GM23338 (cell line): ENCODE measurements around the gene GVQW3. TPM values are rescaled to one million over a fixed set of nuclear protein-coding genes. Genes with fewer than 3 reads are reported as not detected.
A peak's percentile ranks its signal among the peaks of the same experiment; 100 is the strongest.

Experiments used
- ATAC-seq: fragments of 200-7000 bp; cut with Tn5 transposase; 3 replicates; pipeline ENCODE4 v1.9.1; 2020
- DNase-seq: peaks from one replicate; pipeline ENCODE4 v3.0.0-alpha.2; 2015; ENCODE audit warnings: low spot score
- H2AFZ ChIP-seq: fragments of 200-600 bp; sonication (generic); 2 replicates; pipeline ENCODE4 v1.8.0; 2016; ENCODE audit warnings: antibody characterized with exemption, mild to moderate bottlenecking, moderate library complexity
- H3F3A ChIP-seq: fragments of 200-600 bp; sonication (generic); replicated peaks from 2 replicates; pipeline ENCODE4 v1.8.0; 2017; ENCODE audit warnings: antibody characterized with exemption, mixed run types, low read depth
- H3K27ac ChIP-seq: fragments of 200-600 bp; sonication (generic); 2 replicates; pipeline ENCODE4 v1.6.1; 2016; ENCODE audit warnings: low read depth
- H3K27me3 ChIP-seq: fragments of 200-600 bp; sonication (generic); 2 replicates; pipeline ENCODE4 v1.8.0; 2016; ENCODE audit warnings: mild to moderate bottlenecking, mixed run types, moderate library complexity; ENCODE audit not compliant: insufficient read depth
- H3K36me3 ChIP-seq: fragments of 200-600 bp; sonication (generic); 2 replicates; pipeline ENCODE4 v1.8.0; 2016; ENCODE audit warnings: mild to moderate bottlenecking; ENCODE audit not compliant: insufficient read depth
- H3K4me1 ChIP-seq: fragments of 200-600 bp; sonication (generic); 2 replicates; pipeline ENCODE4 v1.8.0; 2016; ENCODE audit warnings: mild to moderate bottlenecking, moderate library complexity; ENCODE audit not compliant: insufficient read depth
- H3K4me2 ChIP-seq: fragments of 200-600 bp; sonication (generic); 2 replicates; pipeline ENCODE4 v1.7.1; 2017; ENCODE audit warnings: mixed run types
- H3K4me3 ChIP-seq: fragments of 200-600 bp; sonication (generic); 2 replicates; pipeline ENCODE4 v1.6.1; 2016; ENCODE audit warnings: mixed run types
- H3K79me2 ChIP-seq: fragments of 200-600 bp; sonication (generic); replicated peaks from 2 replicates; pipeline ENCODE4 v1.8.0; 2017; ENCODE audit warnings: mild to moderate bottlenecking; ENCODE audit not compliant: insufficient read depth
- H3K9me2 ChIP-seq: fragments of 200-600 bp; sonication (generic); 2 replicates; pipeline ENCODE4 v1.8.0; 2017; ENCODE audit not compliant: insufficient read depth
- H4K20me1 ChIP-seq: fragments of 200-600 bp; sonication (generic); replicated peaks from 2 replicates; pipeline ENCODE4 v1.8.0; 2017; ENCODE audit warnings: mild to moderate bottlenecking; ENCODE audit not compliant: insufficient read depth
- H3K27ac Mint-ChIP-seq: 2 replicates; pipeline ENCODE4 v1.8.0; 2020; ENCODE audit warnings: inconsistent platforms, mild to moderate bottlenecking, moderate library complexity, mixed read lengths
- H3K27me3 Mint-ChIP-seq: 3 replicates; pipeline ENCODE4 v1.8.0; 2022; ENCODE audit warnings: low read depth, mild to moderate bottlenecking, moderate library complexity, mixed read lengths, inconsistent platforms; ENCODE audit not compliant: insufficient read depth, poor library complexity
- H3K36me3 Mint-ChIP-seq: 3 replicates; pipeline ENCODE4 v1.8.0; 2021; ENCODE audit warnings: low read depth, mild to moderate bottlenecking, inconsistent platforms, moderate library complexity, mixed read lengths
- H3K4me1 Mint-ChIP-seq: 3 replicates; pipeline ENCODE4 v1.8.0; 2020; ENCODE audit warnings: mild to moderate bottlenecking, inconsistent platforms, mixed read lengths
- H3K4me3 Mint-ChIP-seq: 3 replicates; pipeline ENCODE4 v1.8.0; 2021; ENCODE audit warnings: moderate library complexity, mild to moderate bottlenecking, inconsistent platforms, mixed read lengths
- H3K9me3 Mint-ChIP-seq: 3 replicates; pipeline ENCODE4 v1.8.0; 2020; ENCODE audit warnings: moderate library complexity, mild to moderate bottlenecking, inconsistent platforms, mixed read lengths
- CREB1 ChIP-seq: fragments of 250-450 bp; sonication (Bioruptor Pico); IDR thresholded peaks from 2 replicates; pipeline ENCODE4 v1.5.0; 2020; ENCODE audit warnings: low read depth, mild to moderate bottlenecking, moderate library complexity
- NANOG ChIP-seq: IDR thresholded peaks from 2 replicates; pipeline ENCODE4 v1.6.1; 2016; ENCODE audit warnings: antibody characterized with exemption, borderline replicate concordance
- POLR2AphosphoS5 ChIP-seq: IDR thresholded peaks from 2 replicates; pipeline ENCODE4 v1.6.1; 2016; ENCODE audit warnings: antibody characterized with exemption, low read depth
- ZNF331 ChIP-seq: fragments of 250-450 bp; sonication (Bioruptor Pico); IDR thresholded peaks from 2 replicates; pipeline ENCODE4 v1.5.0; 2020; ENCODE audit warnings: low read depth, mild to moderate bottlenecking, moderate library complexity
- polyA plus RNA-seq: library from polyadenylated mRNA; unstranded; fragments of >200 nt; fragmentation: Nextera tagmentation; extraction: Ambion mirVana; gene quantifications from 2 replicates; pipeline ENCODE4 v1.2.1, GENCODE V29; 2016
- total RNA-seq: library from RNA; depleted of rRNA; stranded (reverse); fragments of >200 nt; shearing (Covaris generic); gene quantifications from 2 replicates; pipeline ENCODE4 v1.2.3, GENCODE V29; 2014
- TF ChIP-seq, protein P1 (sequence below), 2 experiments: fragments of 200-600 bp in 1 of 2; sonication (generic) in 1 of 2; conservative IDR thresholded peaks; 2 replicates each; pipeline versions ENCODE4 v1.5.1 to v1.6.1; 2016 to 2017; ENCODE audit warnings: antibody characterized with exemption in 2 of 2, low read depth in 2 of 2, mild to moderate bottlenecking in 2 of 2, moderate library complexity in 1 of 2
- TF ChIP-seq, protein P2 (sequence below): IDR thresholded peaks from 2 replicates; pipeline ENCODE4 v1.6.1; 2016; ENCODE audit warnings: antibody characterized with exemption

Gene GVQW3
- total and polyA plus RNA-seq, 2 experiments from 2014 or later, result 3.5 to 4.9 TPM

DNA sequence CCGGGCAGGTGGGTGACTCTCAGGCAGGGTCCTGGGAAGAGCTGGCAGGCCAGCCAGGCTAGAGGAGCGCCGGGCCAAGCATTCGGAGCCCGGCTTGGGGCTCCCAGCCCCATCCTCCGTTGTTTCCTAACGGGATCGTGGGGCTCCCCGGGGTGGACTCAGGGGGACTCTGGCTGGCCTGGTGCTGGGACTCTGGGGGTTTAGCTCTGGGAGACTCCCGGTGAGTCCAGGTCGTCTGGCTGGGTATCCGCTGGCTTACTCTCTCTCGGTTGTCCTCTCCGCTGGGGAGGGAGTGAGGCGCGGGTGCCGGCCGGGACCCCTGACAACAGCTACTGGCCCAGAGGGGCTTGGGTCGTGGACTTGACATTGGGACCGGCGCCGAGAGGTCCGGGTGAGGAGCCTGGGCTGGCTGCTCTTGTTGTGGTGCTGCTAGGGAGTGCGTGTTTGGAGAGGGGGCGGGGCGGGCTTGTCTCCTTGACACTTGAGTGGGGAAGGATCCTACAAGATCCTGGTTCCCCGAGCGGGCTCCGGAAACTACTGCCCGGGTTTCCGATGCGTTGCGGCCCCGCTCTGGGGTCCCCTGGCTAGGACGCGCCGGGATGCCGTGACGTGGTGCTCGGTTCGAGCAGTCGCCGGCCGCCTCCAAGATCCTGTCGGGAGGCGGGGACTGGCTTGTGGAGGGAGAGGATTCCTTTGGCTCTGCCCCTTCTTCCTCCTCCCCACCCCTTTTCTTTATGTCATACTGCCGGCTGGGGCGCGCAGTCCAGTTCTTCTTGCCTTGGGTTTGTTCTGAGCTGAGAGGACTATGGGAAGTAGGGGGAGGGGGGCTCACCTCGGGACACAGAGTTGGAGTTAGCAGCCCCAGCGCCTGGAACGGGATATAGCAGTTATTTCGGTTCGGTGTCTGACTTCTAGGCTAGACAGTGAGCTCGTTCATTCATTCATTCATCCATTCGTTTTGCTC lies 64.3 kb downstream of the GVQW3 start:
- H3K4me3 ChIP-seq, result peak overlapping the region; percentile 66
- DNase-seq, result peak; percentile 94
- peaks cover 31% of the 10 kb centered on the region for H3K36me3 Mint-ChIP-seq
- no peaks in the 10 kb centered on the region for H3K36me3 ChIP-seq
- H2AFZ ChIP-seq, result no peak overlapping the region
- no peaks in the 10 kb centered on the region for H4K20me1 ChIP-seq
- peaks cover 47% of the 10 kb centered on the region for H3K4me1 Mint-ChIP-seq
- H3K9me2 ChIP-seq, result no peaks in the 10 kb centered on the region
- H3K27me3 Mint-ChIP-seq, result peaks cover 9% of the 10 kb centered on the region
- peaks cover 35% of the 10 kb centered on the region for H3K4me1 ChIP-seq
- peak overlapping the region; percentile 92 for H3K27ac ChIP-seq
- no peaks in the 10 kb centered on the region for H3F3A ChIP-seq
- H3K9me3 Mint-ChIP-seq, result no peaks in the 10 kb centered on the region
- H3K27ac Mint-ChIP-seq, result peak overlapping the region; percentile 100
- H3K27me3 ChIP-seq, result no peaks in the 10 kb centered on the region
- peak overlapping the region; percentile 82 for H3K4me2 ChIP-seq
- peaks cover 62% of the 10 kb centered on the region for H3K79me2 ChIP-seq
- H3K4me3 Mint-ChIP-seq, result peak overlapping the region; percentile 93
- peak; percentile 66 for ATAC-seq
- TF ChIP-seq CREB1 (peak; percentile 74), POLR2AphosphoS5 (0 out of 2 replicates have a peak, but pooled peaks have one; percentile 47)
- TF ChIP-seq, protein P1, sequence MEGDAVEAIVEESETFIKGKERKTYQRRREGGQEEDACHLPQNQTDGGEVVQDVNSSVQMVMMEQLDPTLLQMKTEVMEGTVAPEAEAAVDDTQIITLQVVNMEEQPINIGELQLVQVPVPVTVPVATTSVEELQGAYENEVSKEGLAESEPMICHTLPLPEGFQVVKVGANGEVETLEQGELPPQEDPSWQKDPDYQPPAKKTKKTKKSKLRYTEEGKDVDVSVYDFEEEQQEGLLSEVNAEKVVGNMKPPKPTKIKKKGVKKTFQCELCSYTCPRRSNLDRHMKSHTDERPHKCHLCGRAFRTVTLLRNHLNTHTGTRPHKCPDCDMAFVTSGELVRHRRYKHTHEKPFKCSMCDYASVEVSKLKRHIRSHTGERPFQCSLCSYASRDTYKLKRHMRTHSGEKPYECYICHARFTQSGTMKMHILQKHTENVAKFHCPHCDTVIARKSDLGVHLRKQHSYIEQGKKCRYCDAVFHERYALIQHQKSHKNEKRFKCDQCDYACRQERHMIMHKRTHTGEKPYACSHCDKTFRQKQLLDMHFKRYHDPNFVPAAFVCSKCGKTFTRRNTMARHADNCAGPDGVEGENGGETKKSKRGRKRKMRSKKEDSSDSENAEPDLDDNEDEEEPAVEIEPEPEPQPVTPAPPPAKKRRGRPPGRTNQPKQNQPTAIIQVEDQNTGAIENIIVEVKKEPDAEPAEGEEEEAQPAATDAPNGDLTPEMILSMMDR (conservative IDR thresholded peaks at IDR 0.05; ENCODE audit: low read depth in 2 of 2), result no peak
- TF ChIP-seq, protein P2, sequence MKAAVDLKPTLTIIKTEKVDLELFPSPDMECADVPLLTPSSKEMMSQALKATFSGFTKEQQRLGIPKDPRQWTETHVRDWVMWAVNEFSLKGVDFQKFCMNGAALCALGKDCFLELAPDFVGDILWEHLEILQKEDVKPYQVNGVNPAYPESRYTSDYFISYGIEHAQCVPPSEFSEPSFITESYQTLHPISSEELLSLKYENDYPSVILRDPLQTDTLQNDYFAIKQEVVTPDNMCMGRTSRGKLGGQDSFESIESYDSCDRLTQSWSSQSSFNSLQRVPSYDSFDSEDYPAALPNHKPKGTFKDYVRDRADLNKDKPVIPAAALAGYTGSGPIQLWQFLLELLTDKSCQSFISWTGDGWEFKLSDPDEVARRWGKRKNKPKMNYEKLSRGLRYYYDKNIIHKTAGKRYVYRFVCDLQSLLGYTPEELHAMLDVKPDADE, result no peak

DNA sequence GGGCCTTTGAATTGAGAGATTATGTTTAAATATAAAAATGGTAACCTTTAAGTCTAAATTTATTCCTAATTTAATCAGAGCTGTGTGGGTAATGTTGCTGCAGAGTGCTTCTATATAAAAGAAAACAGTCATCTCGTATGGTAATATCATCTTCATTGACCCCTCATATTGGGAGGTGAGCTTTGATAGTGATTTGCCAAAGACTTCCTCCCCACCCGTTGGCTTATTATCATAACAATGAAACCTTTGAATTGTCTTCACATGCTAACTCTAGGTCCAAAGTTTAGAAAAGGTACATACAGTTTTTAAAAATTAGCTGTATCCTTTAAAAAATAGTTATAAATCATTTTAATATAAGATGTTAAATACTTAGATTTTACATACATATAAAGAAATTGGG lies 67.4 kb downstream of the GVQW3 start:
- Histone ChIP-seq H3K4me1 (peaks cover 53% of the 10 kb centered on the region), H3F3A (no peaks in the 10 kb centered on the region), H3K9me2 (no peaks in the 10 kb centered on the region), H3K79me2 (peaks cover 72% of the 10 kb centered on the region), H3K4me2 (peak overlapping the region; percentile 53), H3K27me3 (no peaks in the 10 kb centered on the region), H2AFZ (no peak overlapping the region), H4K20me1 (no peaks in the 10 kb centered on the region), H3K4me3 (peak overlapping the region; percentile 27; the same call in 1 of the 2 replicates), H3K36me3 (no peaks in the 10 kb centered on the region), H3K27ac (peak overlapping the region; percentile 70)
- H3K4me3 Mint-ChIP-seq, result peak overlapping the region; percentile 44; the same call in 2 of the 3 replicates
- no peak for ATAC-seq
- peaks cover 28% of the 10 kb centered on the region for H3K36me3 Mint-ChIP-seq
- H3K4me1 Mint-ChIP-seq, result peaks cover 62% of the 10 kb centered on the region
- peaks cover 9% of the 10 kb centered on the region for H3K27me3 Mint-ChIP-seq
- H3K27ac Mint-ChIP-seq, result peak overlapping the region; percentile 86
- TF ChIP-seq NANOG (peak; percentile 50), POLR2AphosphoS5 (no peak), ZNF331 (no peak)
- DNase-seq, result peak; percentile 73
- H3K9me3 Mint-ChIP-seq, result no peaks in the 10 kb centered on the region
